Measurements from ENCODE around the gene TH.

Gene TH

DNA sequence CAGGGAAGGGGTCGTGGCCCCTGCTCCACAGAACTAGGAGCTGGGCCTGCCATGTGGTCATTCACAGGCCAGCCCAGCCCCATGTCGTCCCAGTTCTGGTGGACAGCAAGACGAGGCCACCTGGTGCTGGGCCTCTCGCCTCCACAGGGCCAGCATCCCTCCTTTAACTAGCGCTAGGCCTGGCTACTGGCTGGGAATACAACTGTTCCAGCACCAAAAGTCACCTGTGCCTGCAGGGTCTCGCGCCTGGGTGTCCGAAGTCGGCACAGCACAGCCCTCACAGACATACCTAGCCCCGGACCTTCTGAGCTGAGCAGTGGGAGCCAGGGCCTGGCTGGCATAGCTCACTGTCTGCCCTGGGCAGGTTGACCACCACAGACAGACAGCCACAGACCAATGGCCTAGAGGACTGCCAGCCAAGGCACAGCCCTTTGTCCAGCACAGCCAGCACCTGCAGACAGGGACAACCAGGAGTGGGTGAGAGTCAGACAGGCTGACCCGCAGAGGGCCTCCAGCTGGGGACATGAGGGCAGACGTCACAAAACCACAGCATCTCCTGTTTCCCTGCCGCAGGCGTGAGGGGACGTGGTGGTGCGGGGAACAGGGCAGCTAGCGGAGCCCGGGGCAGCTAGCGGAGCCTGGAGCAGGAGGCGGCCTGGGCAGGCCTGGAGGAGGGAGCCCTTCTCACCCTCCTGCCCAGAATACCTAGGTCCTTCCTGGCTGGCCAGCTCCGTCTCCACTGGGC is 27.2 kb upstream of the TH start:
- TF ChIP-seq, protein P1, sequence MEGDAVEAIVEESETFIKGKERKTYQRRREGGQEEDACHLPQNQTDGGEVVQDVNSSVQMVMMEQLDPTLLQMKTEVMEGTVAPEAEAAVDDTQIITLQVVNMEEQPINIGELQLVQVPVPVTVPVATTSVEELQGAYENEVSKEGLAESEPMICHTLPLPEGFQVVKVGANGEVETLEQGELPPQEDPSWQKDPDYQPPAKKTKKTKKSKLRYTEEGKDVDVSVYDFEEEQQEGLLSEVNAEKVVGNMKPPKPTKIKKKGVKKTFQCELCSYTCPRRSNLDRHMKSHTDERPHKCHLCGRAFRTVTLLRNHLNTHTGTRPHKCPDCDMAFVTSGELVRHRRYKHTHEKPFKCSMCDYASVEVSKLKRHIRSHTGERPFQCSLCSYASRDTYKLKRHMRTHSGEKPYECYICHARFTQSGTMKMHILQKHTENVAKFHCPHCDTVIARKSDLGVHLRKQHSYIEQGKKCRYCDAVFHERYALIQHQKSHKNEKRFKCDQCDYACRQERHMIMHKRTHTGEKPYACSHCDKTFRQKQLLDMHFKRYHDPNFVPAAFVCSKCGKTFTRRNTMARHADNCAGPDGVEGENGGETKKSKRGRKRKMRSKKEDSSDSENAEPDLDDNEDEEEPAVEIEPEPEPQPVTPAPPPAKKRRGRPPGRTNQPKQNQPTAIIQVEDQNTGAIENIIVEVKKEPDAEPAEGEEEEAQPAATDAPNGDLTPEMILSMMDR (IDR thresholded peaks at IDR 0.05; ENCODE audit: low read depth, low read length, poor library complexity, severe bottlenecking), result no peak
- TF ChIP-seq EZH2phosphoT487 (IDR thresholded peaks at IDR 0.05; ENCODE audit: borderline replicate concordance, low read length), result no peak
- Histone ChIP-seq H3K27me3 (ENCODE audit: control insufficient read depth, low read length) (no peaks in the 10 kb centered on the region), H3F3A (ENCODE audit: control insufficient read depth, insufficient read depth) (no peaks in the 10 kb centered on the region), H3K36me3 (ENCODE audit: control insufficient read depth, low read length) (no peaks in the 10 kb centered on the region), H4K20me1 (ENCODE audit: control insufficient read depth, insufficient read depth, low read depth, low read length) (no peaks in the 10 kb centered on the region), H3K4me3 (ENCODE audit: low read length) (no peak overlapping the region), H3K27ac (ENCODE audit: low read depth, low read length) (no peak overlapping the region), H3K4me2 (ENCODE audit: low read length) (no peak overlapping the region), H3K79me2 (ENCODE audit: control insufficient read depth, low read length) (no peaks in the 10 kb centered on the region), H3K9me3 (ENCODE audit: control insufficient read depth, insufficient read depth, low read length) (no peaks in the 10 kb centered on the region), H3K9me2 (replicated peaks; ENCODE audit: control insufficient read depth, low read length) (no peaks in the 10 kb centered on the region), H3K4me1 (ENCODE audit: control insufficient read depth, low read length) (peaks cover 10% of the 10 kb centered on the region)

DNA sequence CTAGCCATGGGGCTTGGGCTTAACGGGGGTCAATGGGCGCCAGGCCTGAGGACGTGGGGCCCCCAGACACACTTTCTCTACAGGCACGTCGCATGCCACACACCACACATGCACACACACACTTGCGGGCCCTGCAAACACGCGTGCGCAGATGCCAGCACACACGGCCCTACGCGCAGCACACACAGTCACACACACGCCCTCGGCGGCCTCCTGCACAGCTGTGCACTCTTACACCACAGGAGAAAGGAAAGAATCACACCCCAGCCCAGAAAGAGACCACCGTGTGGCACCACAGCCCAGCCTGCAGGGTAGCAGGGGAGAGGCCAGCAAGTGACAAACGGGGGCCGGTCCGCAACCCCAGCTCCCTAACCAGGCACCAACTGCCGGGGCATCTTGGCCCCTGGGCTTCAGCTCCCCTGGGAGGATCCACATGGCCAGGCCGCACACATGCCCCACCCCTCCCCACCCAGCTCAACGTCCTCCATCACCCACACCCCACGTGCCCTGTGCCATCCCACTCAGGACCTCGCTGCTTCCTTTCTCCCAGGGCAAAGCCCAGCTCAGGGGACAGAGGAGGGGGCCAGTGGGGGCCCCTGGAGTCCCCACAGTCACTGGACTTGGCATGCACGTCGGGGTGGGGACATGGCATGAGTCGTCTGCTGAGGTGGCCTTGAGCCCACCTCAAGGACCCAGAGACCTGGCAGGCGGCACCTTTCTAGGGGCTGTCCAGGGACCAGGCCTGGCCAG is 26.3 kb upstream of the TH start:
- Histone ChIP-seq H3F3A (ENCODE audit: control insufficient read depth, insufficient read depth) (no peaks in the 10 kb centered on the region), H3K4me2 (ENCODE audit: low read length) (no peak overlapping the region), H3K4me1 (ENCODE audit: control insufficient read depth, low read length) (peaks cover 10% of the 10 kb centered on the region), H3K27me3 (ENCODE audit: control insufficient read depth, low read length) (no peaks in the 10 kb centered on the region), H3K9me3 (ENCODE audit: control insufficient read depth, insufficient read depth, low read length) (no peaks in the 10 kb centered on the region), H3K27ac (ENCODE audit: low read depth, low read length) (no peak overlapping the region), H3K4me3 (ENCODE audit: low read length) (no peak overlapping the region), H3K79me2 (ENCODE audit: control insufficient read depth, low read length) (no peaks in the 10 kb centered on the region), H3K36me3 (ENCODE audit: control insufficient read depth, low read length) (no peaks in the 10 kb centered on the region), H3K9me2 (replicated peaks; ENCODE audit: control insufficient read depth, low read length) (no peaks in the 10 kb centered on the region), H4K20me1 (ENCODE audit: control insufficient read depth, insufficient read depth, low read depth, low read length) (no peaks in the 10 kb centered on the region)
- TF ChIP-seq, protein P1 (IDR thresholded peaks at IDR 0.05; ENCODE audit: low read depth, low read length, poor library complexity, severe bottlenecking), result no peak
- TF ChIP-seq EZH2phosphoT487 (IDR thresholded peaks at IDR 0.05; ENCODE audit: borderline replicate concordance, low read length), result no peak

DNA sequence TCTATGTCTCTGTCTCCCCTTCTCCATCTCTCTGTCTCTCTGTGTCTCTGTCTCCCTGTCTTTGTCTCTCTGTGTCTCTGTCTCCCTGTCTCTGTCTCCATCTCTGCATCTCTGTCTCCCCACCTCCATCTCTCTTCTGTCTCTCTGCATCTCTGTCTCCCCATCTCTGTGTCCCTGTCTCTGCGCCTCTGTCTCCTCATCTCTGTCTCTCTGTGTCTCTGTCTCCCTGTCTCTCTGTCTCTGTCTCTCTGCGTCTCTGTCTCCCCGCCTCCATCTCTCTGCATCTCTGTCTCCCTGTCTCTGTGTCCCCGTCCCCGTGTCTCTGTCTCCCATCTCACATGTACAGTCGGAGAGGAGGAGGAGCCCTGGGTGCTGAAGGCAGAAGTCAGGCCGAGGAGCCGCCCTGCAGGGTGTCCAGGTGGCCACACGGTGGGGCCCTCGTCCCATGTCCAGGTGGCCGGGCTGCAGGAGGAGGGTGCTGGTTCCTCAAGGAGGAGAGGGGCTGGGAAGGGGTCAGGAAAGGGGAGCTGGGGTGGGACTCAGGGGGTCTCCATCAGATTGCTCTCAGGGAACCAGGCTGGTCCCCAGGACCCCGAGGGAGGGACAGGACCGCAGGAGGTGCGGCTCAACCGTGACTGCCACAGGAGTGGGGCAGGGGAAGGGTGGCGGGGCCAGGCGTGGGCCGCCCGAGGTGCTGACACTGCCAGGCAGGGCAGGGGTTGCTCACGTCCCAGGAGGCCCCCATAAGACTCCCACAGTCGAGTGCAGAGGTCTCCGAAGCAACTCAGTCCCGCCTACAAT is 25.6 kb upstream of the TH start:
- H3K79me2 ChIP-seq (ENCODE audit: control insufficient read depth, low read length), result no peaks in the 10 kb centered on the region
- H3F3A ChIP-seq (ENCODE audit: control insufficient read depth, insufficient read depth), result no peaks in the 10 kb centered on the region
- H3K4me1 ChIP-seq (ENCODE audit: control insufficient read depth, low read length), result peaks cover 3% of the 10 kb centered on the region
- H3K4me2 ChIP-seq (ENCODE audit: low read length), result no peak overlapping the region
- H3K27ac ChIP-seq (ENCODE audit: low read depth, low read length), result no peak overlapping the region
- H4K20me1 ChIP-seq (ENCODE audit: control insufficient read depth, insufficient read depth, low read depth, low read length), result no peaks in the 10 kb centered on the region
- no peaks in the 10 kb centered on the region for H3K9me2 ChIP-seq (replicated peaks; ENCODE audit: control insufficient read depth, low read length)
- H3K36me3 ChIP-seq (ENCODE audit: control insufficient read depth, low read length), result no peaks in the 10 kb centered on the region
- no peaks in the 10 kb centered on the region for H3K27me3 ChIP-seq (ENCODE audit: control insufficient read depth, low read length)
- TF ChIP-seq, protein P1 (IDR thresholded peaks at IDR 0.05; ENCODE audit: low read depth, low read length, poor library complexity, severe bottlenecking), result peak; percentile 80
- TF ChIP-seq EZH2phosphoT487 (IDR thresholded peaks at IDR 0.05; ENCODE audit: borderline replicate concordance, low read length), result no peak
- no peak overlapping the region for H3K4me3 ChIP-seq (ENCODE audit: low read length)
- H3K9me3 ChIP-seq (ENCODE audit: control insufficient read depth, insufficient read depth, low read length), result no peaks in the 10 kb centered on the region

All from DOHH2 (cell line).